DMS153 treated with DMSO at 0.1 percent for 48 hours (cell line): Measurements from ENCODE around the gene MAG.

Experiments used
- DNase-seq: peaks from one replicate; lab custom pipeline; 2025; ENCODE audit not compliant: unreplicated experiment; lab: John Stamatoyannopoulos, UW

MAG gene

GRCh38 chr19:35291916-35292315 is at the start of gene MAG:
Gene MAG (plus strand): TSS chr19:35292161. CDS start chr19:35295409, 3,248 bp downstream.
- DNase-seq = no peak

- no peak for DNase-seq
Observed at GRCh38 chr19:35246466-35247092, 45.4 kb upstream of the MAG start.

GRCh38 chr19:35247526-35248309 is 44.2 kb upstream of the MAG start:
- peak; percentile 83 for DNase-seq

- DNase-seq = peak; percentile 87
Observed at GRCh38 chr19:35248310-35249145, 43.4 kb upstream of the MAG start, which contains the start of gene LSR. Gene LSR (plus strand): TSS chr19:35249002. CDS start chr19:35249023, 21 bp downstream.

- DNase-seq = no peak
Observed at GRCh38 chr19:35249146-35249847, 42.7 kb upstream of the MAG start.

DNA sequence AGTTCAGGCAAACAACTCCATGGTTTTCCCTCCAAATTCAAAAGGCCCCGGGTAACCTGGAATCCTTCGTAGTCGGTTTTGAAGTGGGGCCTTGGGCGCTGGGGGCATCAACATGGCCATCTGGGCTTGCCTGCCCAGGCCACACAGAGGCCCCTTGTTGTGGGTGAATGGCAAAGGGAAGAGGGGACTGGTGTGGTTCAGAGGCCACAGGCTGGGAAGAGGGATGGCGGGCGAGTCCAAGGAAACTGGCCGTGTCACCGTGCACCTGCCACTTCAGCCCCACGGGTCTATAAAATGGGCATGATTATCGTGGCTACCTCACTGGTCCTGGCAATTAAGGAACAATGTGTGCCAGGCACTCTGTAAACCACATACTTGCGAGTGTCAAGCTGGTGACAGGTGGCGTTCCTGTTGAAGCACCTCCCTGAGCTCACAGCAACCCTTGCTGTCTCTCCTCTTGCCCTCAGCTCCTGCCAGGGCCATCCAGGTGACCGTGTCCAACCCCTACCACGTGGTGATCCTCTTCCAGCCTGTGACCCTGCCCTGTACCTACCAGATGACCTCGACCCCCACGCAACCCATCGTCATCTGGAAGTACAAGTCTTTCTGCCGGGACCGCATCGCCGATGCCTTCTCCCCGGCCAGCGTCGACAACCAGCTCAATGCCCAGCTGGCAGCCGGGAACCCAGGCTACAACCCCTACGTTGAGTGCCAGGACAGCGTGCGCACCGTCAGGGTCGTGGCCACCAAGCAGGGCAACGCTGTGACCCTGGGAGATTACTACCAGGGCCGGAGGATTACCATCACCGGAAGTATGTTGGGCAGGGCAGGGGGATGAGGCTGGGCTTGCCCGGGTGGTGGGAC is 41.9 kb upstream of the MAG start:
- no peak for DNase-seq

DNA sequence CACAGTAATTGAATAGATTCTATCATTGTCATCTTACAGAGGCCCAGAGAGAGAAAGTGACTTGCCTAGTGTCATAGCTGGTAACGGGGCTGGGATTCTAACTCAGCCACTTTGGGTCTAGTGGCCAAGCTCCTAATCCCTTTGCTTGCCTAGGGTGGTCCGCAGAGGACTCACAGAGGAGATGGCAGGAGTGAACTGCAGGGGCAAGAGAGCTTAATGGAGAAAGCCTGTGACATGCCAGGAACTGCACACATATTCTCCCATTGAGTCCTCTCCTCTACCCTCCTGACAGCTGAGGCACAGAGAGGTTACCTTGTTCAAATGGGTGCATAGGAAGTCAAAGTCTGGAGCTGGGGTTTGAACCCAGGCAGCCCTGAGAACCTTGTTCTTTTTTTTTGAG is 40.5 kb upstream of the MAG start:
- DNase-seq = no peak

GRCh38 chr19:35253316-35254286 is 38.4 kb upstream of the MAG start:
- DNase-seq = no peak

DNA sequence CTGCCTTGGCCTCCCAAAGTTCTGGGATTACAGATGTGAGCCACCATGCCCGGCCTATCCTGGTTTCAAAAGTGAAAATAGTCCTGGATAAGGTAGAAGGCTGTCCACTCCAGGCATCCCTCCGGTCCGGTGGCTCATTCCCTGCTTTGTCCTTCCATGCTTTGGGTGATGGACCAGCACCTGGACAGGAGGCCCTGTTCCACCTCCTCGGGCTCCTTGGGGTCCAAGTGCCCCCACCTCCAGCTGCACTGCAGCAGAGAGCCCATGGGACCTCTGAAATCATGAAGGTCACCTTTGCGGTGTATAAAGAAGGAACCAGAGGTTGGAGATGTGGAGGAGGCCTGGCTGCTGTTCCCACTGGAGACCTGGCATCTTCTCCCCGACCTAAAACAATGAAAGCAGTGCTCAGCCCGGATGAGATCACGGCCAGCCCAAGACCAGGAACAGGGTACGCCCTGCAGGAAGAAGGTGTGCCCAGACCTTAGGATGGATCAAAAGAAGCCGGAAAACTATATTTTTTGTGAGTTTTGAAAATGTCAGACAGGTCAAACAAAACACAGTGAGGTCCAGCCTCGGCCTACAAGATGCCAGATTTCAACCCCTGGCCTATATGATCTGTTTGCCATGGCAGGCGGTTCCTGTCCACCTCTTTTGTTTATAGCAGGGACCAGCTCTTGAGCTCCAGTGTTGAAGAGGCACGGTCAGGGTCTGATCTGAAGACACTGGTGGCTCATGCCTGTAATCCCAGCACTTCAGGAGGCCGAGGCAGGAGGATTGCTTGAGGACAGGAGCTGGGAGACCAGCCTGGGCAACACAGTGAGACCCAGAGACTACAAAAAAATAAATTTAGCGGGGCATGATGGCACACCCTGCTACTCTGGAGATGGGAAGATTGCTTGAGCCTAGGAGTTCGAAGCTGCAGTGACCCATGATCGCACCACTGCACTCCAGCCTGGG is 37.3 kb upstream of the MAG start:
- DNase-seq = no peak

- DNase-seq = no peak
Observed at GRCh38 chr19:35256566-35256965, 35.4 kb upstream of the MAG start.

DNA sequence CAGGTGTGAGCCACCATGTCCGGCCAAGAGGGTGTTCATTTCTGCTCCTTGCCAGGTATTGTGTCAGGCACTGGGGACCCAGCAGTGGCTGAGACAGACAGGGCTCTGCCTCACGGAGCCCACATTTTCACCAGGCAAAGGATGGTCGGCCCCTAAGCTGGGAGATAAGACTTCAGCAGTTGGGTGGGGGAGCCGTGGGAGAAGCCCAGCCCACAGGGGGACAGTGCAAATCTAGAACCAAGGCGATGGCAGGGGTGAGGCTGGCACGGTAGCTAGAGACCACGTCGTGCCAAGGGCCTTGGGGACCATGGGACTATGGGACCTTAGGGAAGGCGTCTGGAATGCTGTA is 34.9 kb upstream of the MAG start:
- no peak for DNase-seq

GRCh38 chr19:35260694-35261304 is 31.2 kb upstream of the MAG start:
- DNase-seq = no peak

DNA sequence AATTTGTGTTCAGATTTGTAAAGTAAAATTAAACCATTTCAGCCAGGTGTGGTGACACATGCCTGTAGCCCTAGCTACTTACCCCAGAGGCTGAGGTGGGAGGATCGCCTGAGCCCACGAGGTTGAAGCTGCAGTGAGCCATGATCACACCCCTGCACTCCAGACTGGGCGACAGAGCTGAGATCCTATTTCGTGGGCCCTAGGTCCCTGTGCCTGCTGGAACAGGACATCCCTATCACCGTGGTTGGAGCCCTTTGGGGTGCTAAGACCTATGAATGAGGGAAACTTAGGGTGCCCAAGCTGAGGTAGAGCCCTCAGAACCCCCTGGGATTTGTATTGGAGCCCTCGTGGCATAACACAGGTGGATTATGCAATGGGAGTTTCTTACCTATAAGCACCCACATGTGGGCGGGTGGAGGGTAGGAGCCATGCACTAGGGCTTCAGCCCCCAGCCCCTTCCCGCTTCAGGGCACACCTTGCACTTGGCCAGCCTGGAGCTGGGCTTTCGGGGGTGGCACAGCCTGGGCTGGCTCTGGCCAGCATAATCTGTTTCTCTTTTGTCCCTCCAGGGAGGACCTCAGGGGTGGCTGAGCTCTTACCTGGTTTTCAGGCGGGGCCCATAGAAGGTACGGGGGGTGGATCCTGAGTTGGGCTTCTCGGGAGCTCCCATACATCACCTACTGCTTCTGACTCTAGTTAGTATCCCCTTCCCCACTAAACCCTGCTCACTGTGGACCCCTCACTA is 30.4 kb upstream of the MAG start:
- no peak for DNase-seq

DNA sequence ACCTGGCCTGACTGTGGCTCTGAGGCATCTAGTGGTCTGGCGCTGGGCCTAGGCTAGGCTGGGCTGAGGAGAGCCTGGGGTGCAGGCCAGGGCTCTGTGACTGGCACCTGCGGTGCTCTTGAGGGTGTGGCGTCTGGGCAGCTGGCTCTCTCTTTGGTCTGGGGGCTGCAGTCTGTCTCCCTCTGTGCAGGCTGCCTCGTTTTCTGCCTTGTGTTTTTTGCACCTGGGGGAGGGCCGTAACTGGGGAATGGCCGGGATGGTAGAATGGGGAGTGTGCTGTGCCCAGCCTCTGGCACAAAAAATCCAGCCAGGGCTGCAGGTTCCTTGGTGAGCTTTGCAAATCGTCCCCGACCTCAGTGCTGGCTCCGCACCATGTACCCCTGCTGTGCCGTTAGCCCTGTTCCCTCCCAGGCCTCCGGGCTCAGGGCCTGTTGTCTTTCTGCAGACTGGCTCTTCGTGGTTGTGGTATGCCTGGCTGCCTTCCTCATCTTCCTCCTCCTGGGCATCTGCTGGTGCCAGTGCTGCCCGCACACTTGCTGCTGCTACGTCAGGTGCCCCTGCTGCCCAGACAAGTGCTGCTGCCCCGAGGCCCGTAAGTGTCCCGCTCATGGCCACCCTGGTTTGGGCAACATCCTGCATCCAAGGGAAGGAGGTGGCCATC is 29.7 kb upstream of the MAG start:
- no peak for DNase-seq

- DNase-seq = no peak
Observed at GRCh38 chr19:35264268-35265125, 27.5 kb upstream of the MAG start.
